Endothelial cell of umbilical vein (primary cell): Measurements from ENCODE around the gene CNP. TPM values are rescaled to one million over a fixed set of nuclear protein-coding genes. Genes with fewer than 3 reads are reported as not detected.

Experiments used
- BruUV-seq: library from RNA; stranded (reverse); fragments of 400-500 nt; replicated peaks from 2 replicates; lab custom pipeline; 2021; lab: Mats Ljungman, UMichigan
- CTCF ChIA-PET: fragments of 300-600, 350-600 bp; sonication (Branson Sonifier 250); formaldehyde crosslinking; loops from one replicate; lab custom pipeline; 2021; ENCODE audit warnings: antibody characterized with exemption, inconsistent platforms; lab: Charles Lee
- POLR2A ChIA-PET: fragments of 300-600, 350-600 bp; sonication (Branson Sonifier 250); formaldehyde crosslinking; loops from one replicate; lab custom pipeline; 2021; ENCODE audit warnings: antibody characterized with exemption, inconsistent platforms; lab: Charles Lee
- DNase-seq: peaks from one replicate; pipeline ENCODE4 v3.0.0-alpha.2; 2011; ENCODE audit warnings: low read depth, low spot score
- FAIRE-seq: peaks from 2 replicates; lab custom pipeline; 2011; peaks lifted over from hg19 to GRCh38; lab: Jason Lieb, UNC
- H2AFZ ChIP-seq: 2 replicates; pipeline ENCODE4 v1.6.0; 2012; ENCODE audit warnings: low read depth, low read length, control low read depth, inconsistent platforms
- H3K27ac ChIP-seq: 2 replicates; pipeline ENCODE4 v1.5.1; 2011; ENCODE audit warnings: low read depth, mild to moderate bottlenecking, control low read depth, low read length, moderate library complexity; ENCODE audit not compliant: insufficient read depth
- H3K27me3 ChIP-seq, 2 experiments: 2 replicates each; pipeline versions ENCODE4 v1.6.0 to v1.6.1; 2011; ENCODE audit warnings: low read length in 2 of 2, mixed read lengths in 1 of 2; ENCODE audit not compliant: control insufficient read depth in 2 of 2, insufficient read depth in 2 of 2
- H3K36me3 ChIP-seq, 2 experiments: 2 replicates in 1 of 2; 3 replicates in 1 of 2; pipeline ENCODE4 v1.5.1; 2011; ENCODE audit warnings: low read length in 2 of 2, mild to moderate bottlenecking in 1 of 2, moderate library complexity in 1 of 2; ENCODE audit not compliant: control insufficient read depth in 2 of 2, insufficient read depth in 2 of 2; ENCODE audit errors: extremely low read depth in 1 of 2
- H3K4me1 ChIP-seq: 3 replicates; pipeline ENCODE4 v1.5.1; 2011; ENCODE audit warnings: mild to moderate bottlenecking, low read length; ENCODE audit not compliant: control insufficient read depth, insufficient read depth; ENCODE audit errors: extremely low read depth
- H3K4me2 ChIP-seq: 2 replicates; pipeline ENCODE4 v1.6.1; 2011; ENCODE audit warnings: low read length, control low read depth, mixed read lengths; ENCODE audit not compliant: insufficient read depth
- H3K4me3 ChIP-seq, 3 experiments: fragments of 200-600 bp in 1 of 3; sonication (generic), shearing (Covaris generic) in 1 of 3; replicated peaks in 1 of 3; 2 replicates each; pipeline ENCODE4 v1.5.1; 2011 to 2016; ENCODE audit warnings: control low read depth in 3 of 3, low read length in 3 of 3, mild to moderate bottlenecking in 2 of 3, inconsistent platforms in 1 of 3, low read depth in 1 of 3, moderate library complexity in 1 of 3; ENCODE audit not compliant: insufficient read depth in 1 of 3
- H3K79me2 ChIP-seq: 2 replicates; pipeline ENCODE4 v1.6.0; 2012; ENCODE audit warnings: low read length, inconsistent platforms; ENCODE audit not compliant: control insufficient read depth, insufficient read depth
- H3K9ac ChIP-seq: replicated peaks from 2 replicates; pipeline ENCODE3; 2011; ENCODE audit warnings: low read length, control low read depth; ENCODE audit not compliant: insufficient read depth; ENCODE audit errors: extremely low read depth
- H3K9me1 ChIP-seq: replicated peaks from 3 replicates; pipeline ENCODE4 v1.6.0; 2011; ENCODE audit warnings: mild to moderate bottlenecking, low read length; ENCODE audit not compliant: control insufficient read depth, insufficient read depth; ENCODE audit errors: extremely low read depth
- H3K9me3 ChIP-seq: replicated peaks from 2 replicates; pipeline ENCODE4 v1.5.1; 2012; ENCODE audit warnings: low read length, inconsistent platforms; ENCODE audit not compliant: control insufficient read depth, insufficient read depth
- H4K20me1 ChIP-seq: replicated peaks from 2 replicates; pipeline ENCODE3; 2011; ENCODE audit warnings: mild to moderate bottlenecking, low read length; ENCODE audit not compliant: control insufficient read depth, insufficient read depth; ENCODE audit errors: extremely low read depth
- CTCF ChIP-seq, 2 donors: IDR thresholded peaks; 1 replicate in 1 of 2; 2 replicates in 1 of 2; pipeline ENCODE4 v1.5.1; 2011; ENCODE audit warnings: low read length in 2 of 2, mild to moderate bottlenecking in 2 of 2, moderate library complexity in 2 of 2, control low read depth in 1 of 2, inconsistent platforms in 1 of 2, low read depth in 1 of 2; ENCODE audit not compliant: insufficient read depth in 1 of 2; ENCODE audit errors: extremely low read depth in 1 of 2
- EZH2 ChIP-seq: IDR thresholded peaks from 2 replicates; pipeline ENCODE4 v1.6.1; 2012; ENCODE audit warnings: borderline replicate concordance, low read depth, mild to moderate bottlenecking, moderate library complexity, low read length, inconsistent platforms; ENCODE audit not compliant: severe bottlenecking
- FOS ChIP-seq: IDR thresholded peaks from 2 replicates; pipeline ENCODE4 v1.6.1; 2011; ENCODE audit warnings: mild to moderate bottlenecking, low read length, moderate library complexity, borderline replicate concordance; ENCODE audit not compliant: insufficient read depth
- GATA2 ChIP-seq: IDR thresholded peaks from 2 replicates; pipeline ENCODE4 v1.7.0; 2011; ENCODE audit warnings: low read depth, mild to moderate bottlenecking, moderate library complexity, mixed read lengths, low read length; ENCODE audit not compliant: insufficient read length, insufficient read depth
- JUN ChIP-seq: IDR thresholded peaks from 2 replicates; pipeline ENCODE4 v1.6.1; 2011; ENCODE audit warnings: borderline replicate concordance, low read depth; ENCODE audit not compliant: insufficient read length, insufficient read depth
- MAX ChIP-seq: IDR thresholded peaks from 2 replicates; pipeline ENCODE4 v1.6.1; 2011; ENCODE audit not compliant: insufficient read depth, insufficient read length
- MYC ChIP-seq: IDR thresholded peaks from one replicate; pipeline ENCODE4 v1.6.1; 2011; ENCODE audit warnings: mild to moderate bottlenecking, low read depth, low read length
- POLR2A ChIP-seq: IDR thresholded peaks from 2 replicates; pipeline ENCODE4 v1.6.1; 2012; ENCODE audit warnings: low read depth, mild to moderate bottlenecking, control low read depth, low read length
- POLR2AphosphoS5 ChIP-seq: IDR thresholded peaks from 2 replicates; pipeline ENCODE4 v1.6.1; 2012; ENCODE audit warnings: low read depth, mild to moderate bottlenecking, control low read depth, low read length, moderate library complexity; ENCODE audit not compliant: insufficient read depth
- dilution Hi-C: fragments of 300-500 bp; cut with MboI; formaldehyde crosslinking; loops from one replicate; pipeline ENCODE4 v1.15.0; 2019; ENCODE audit warnings: low sequenced_read_pairs; ENCODE audit not compliant: extremely low pct_ligation_motif_present
- intact Hi-C: fragments of 100-400 bp; cut with micrococcal nuclease; formaldehyde crosslinking; loops from one replicate; pipeline ENCODE4 v1.10.0; 2022
- polyA plus RNA-seq, 4 experiments: library from polyadenylated mRNA; depleted of rRNA in 3 of 4; stranded (reverse) in 3 of 4; unstranded in 1 of 4; fragments of >200 nt; gene quantifications; 2 replicates each; pipeline versions ENCODE4 v1.2.1 to v1.2.3, GENCODE V29; 2011 to 2012; ENCODE audit warnings: missing spikeins in 1 of 4
- total RNA-seq: library from RNA; stranded (reverse); gene quantifications from 2 replicates; pipeline ENCODE4 v1.2.3, GENCODE V29; 2021

The CNP gene
- total and polyA plus RNA-seq, 2 donors (not counting 3 experiments of a cell fraction or from before 2014, with no cell fraction given) = 49.4 to 84.9 TPM

GRCh38 chr17:41925991-41926590, 40.5 kb upstream of the CNP start:
- Histone ChIP-seq H3K4me3 (no peak overlapping the region), H3K27me3 (no peaks in the 10 kb centered on the region), H3K9me1 (no peaks in the 10 kb centered on the region), H4K20me1 (no peaks in the 10 kb centered on the region), H2AFZ (no peak overlapping the region), H3K27ac (no peak overlapping the region), H3K4me1 (peaks cover 8% of the 10 kb centered on the region), H3K9me3 (no peaks in the 10 kb centered on the region), H3K36me3 (no peaks in the 10 kb centered on the region), H3K9ac (no peak overlapping the region), H3K79me2 (no peaks in the 10 kb centered on the region), H3K4me2 (no peak overlapping the region)
- ChIA-PET CTCF (no interaction called here), POLR2A (no interaction called here)
- BruUV-seq = no TSS peak
- dilution Hi-C loops = no loop called here
- TF ChIP-seq MAX (no peak), CTCF (IDR thresholded peaks at IDR 0.05; ENCODE audit: extremely low read depth in 1 of 2, insufficient read depth in 1 of 2, low read depth in 1 of 2, low read length in 2 of 2) (no peak), GATA2 (no peak), EZH2 (no peak), FOS (no peak), MYC (no peak), POLR2A (no peak), POLR2AphosphoS5 (no peak), JUN (no peak)
- intact Hi-C loops = no loop called here
- no peak for DNase-seq
- no peak for FAIRE-seq
